GM19238 (cell line): Measurements from ENCODE around the gene RAB3GAP2.
"Not testable (repeated sequence)": the region's sequence is repeated elsewhere in the genome, so short reads cannot be mapped to it uniquely, and the experiment has no call there.

Source experiments
- DNase-seq: peaks from one replicate; pipeline ENCODE4 v3.0.0; 2011; ENCODE audit warnings: low spot score; ENCODE audit not compliant: insufficient read length

RAB3GAP2 gene

GRCh38 chr1:220272047-220272840 is at the start of gene RAB3GAP2:
Gene RAB3GAP2, minus strand, starts transcription at chr1:220272453. Its CDS starts 116 bp downstream, at chr1:220272337.
- DNase-seq, result peak; percentile 93

- DNase-seq, result no peak
Observed at GRCh38 chr1:220321758-220322157, 49.5 kb upstream of the RAB3GAP2 start.

GRCh38 chr1:220320709-220321108 is 48.5 kb upstream of the RAB3GAP2 start:
- no peak for DNase-seq

GRCh38 chr1:220318673-220319072 is 46.4 kb upstream of the RAB3GAP2 start:
- no peak for DNase-seq

GRCh38 chr1:220317161-220317560 is 44.9 kb upstream of the RAB3GAP2 start:
- DNase-seq, result no peak

GRCh38 chr1:220316305-220316704 is 44.1 kb upstream of the RAB3GAP2 start:
- no peak for DNase-seq

- no peak for DNase-seq
Observed at GRCh38 chr1:220315070-220315839, 43.0 kb upstream of the RAB3GAP2 start.

GRCh38 chr1:220313576-220313975 is 41.3 kb upstream of the RAB3GAP2 start:
- no peak for DNase-seq

- DNase-seq, result not testable (repeated sequence)
Observed at GRCh38 chr1:220310147-220310546, 37.9 kb upstream of the RAB3GAP2 start.

GRCh38 chr1:220307607-220308006 is 35.4 kb upstream of the RAB3GAP2 start:
- DNase-seq, result no peak

GRCh38 chr1:220306339-220306738 is 34.1 kb upstream of the RAB3GAP2 start:
- DNase-seq, result no peak

- no peak for DNase-seq
Observed at GRCh38 chr1:220303871-220304270, 31.6 kb upstream of the RAB3GAP2 start.

GRCh38 chr1:220301630-220302029 is 29.4 kb upstream of the RAB3GAP2 start:
- no peak for DNase-seq

- DNase-seq, result no peak
Observed at GRCh38 chr1:220300442-220301121, 28.3 kb upstream of the RAB3GAP2 start.

- no peak for DNase-seq
Observed at GRCh38 chr1:220299337-220299736, 27.1 kb upstream of the RAB3GAP2 start.

- DNase-seq, result no peak
Observed at GRCh38 chr1:220298470-220299205, 26.4 kb upstream of the RAB3GAP2 start.

GRCh38 chr1:220296981-220297380 is 24.7 kb upstream of the RAB3GAP2 start:
- no peak for DNase-seq

GRCh38 chr1:220294846-220295301 is 22.6 kb upstream of the RAB3GAP2 start:
- no peak for DNase-seq

GRCh38 chr1:220291580-220291979 is 19.3 kb upstream of the RAB3GAP2 start:
- no peak for DNase-seq

GRCh38 chr1:220290140-220290761 is 18.0 kb upstream of the RAB3GAP2 start:
- no peak for DNase-seq

- DNase-seq, result no peak
Observed at GRCh38 chr1:220287129-220287528, 14.9 kb upstream of the RAB3GAP2 start.
